GM18519 (cell line): ENCODE data around the gene GRK1.

Experiments used
- ATAC-seq: cut with Tn5 transposase; IDR thresholded peaks from one replicate; pipeline ENCODE4 v1.9.1; 2021; ENCODE audit warnings: mild to moderate bottlenecking, moderate library complexity; ENCODE audit not compliant: unreplicated experiment, low FRiP score

Gene GRK1

GRCh38 chr13:113631341-113632095 lies 35.5 kb upstream of the GRK1 start:
- ATAC-seq: no peak

- ATAC-seq: no peak
Measured at GRCh38 chr13:113632706-113633484, 34.1 kb upstream of the GRK1 start.

- no peak for ATAC-seq
Measured at GRCh38 chr13:113633485-113633873, 33.5 kb upstream of the GRK1 start.

GRCh38 chr13:113634279-113635047 lies 32.6 kb upstream of the GRK1 start:
- ATAC-seq: no peak

GRCh38 chr13:113635048-113635420 lies 32.0 kb upstream of the GRK1 start:
- no peak for ATAC-seq

GRCh38 chr13:113635709-113636108 lies 31.3 kb upstream of the GRK1 start:
- no peak for ATAC-seq

- no peak for ATAC-seq
Measured at GRCh38 chr13:113636266-113636963, 30.6 kb upstream of the GRK1 start.

- no peak for ATAC-seq
Measured at GRCh38 chr13:113637262-113638160, 29.5 kb upstream of the GRK1 start.

- no peak for ATAC-seq
Measured at GRCh38 chr13:113638173-113638746, 28.8 kb upstream of the GRK1 start.

- no peak for ATAC-seq
Measured at GRCh38 chr13:113638806-113639205, 28.2 kb upstream of the GRK1 start.

- no peak for ATAC-seq
Measured at GRCh38 chr13:113639616-113640262, 27.3 kb upstream of the GRK1 start.

- no peak for ATAC-seq
Measured at GRCh38 chr13:113641426-113641825, 25.6 kb upstream of the GRK1 start.

- no peak for ATAC-seq
Measured at GRCh38 chr13:113642563-113642962, 24.5 kb upstream of the GRK1 start.

GRCh38 chr13:113643593-113643992 lies 23.4 kb upstream of the GRK1 start:
- no peak for ATAC-seq

- ATAC-seq: no peak
Measured at GRCh38 chr13:113644800-113645199, 22.2 kb upstream of the GRK1 start.

GRCh38 chr13:113645329-113645728 lies 21.7 kb upstream of the GRK1 start:
- no peak for ATAC-seq

- no peak for ATAC-seq
Measured at GRCh38 chr13:113646376-113646775, 20.6 kb upstream of the GRK1 start.

GRCh38 chr13:113646921-113647340 lies 20.1 kb upstream of the GRK1 start:
- ATAC-seq: no peak
